K562 (cell line): Measurements from ENCODE around the gene TSPAN3. TPM values are rescaled to one million over a fixed set of nuclear protein-coding genes. Genes with fewer than 3 reads are reported as not detected.

Experiments used
- ATF1 ChIP-seq, 2 experiments: fragments of 450-650 bp in 1 of 2; IDR thresholded peaks; 2 replicates each; pipeline ENCODE4 v1.6.1; 2016; ENCODE audit warnings: missing compliant biosample characterization in 1 of 2, missing genetic modification characterization in 1 of 2
- CBX8 ChIP-seq: fragments of 200-600 bp; sonication (generic); IDR thresholded peaks from 2 replicates; pipeline ENCODE4 v1.6.1; 2012; ENCODE audit warnings: borderline replicate concordance, mixed run types, low read depth, mild to moderate bottlenecking, moderate library complexity, mixed read lengths, low read length, control low read depth, inconsistent platforms; ENCODE audit not compliant: poor library complexity, severe bottlenecking; ENCODE audit errors: extremely low read depth
- EGR1 ChIP-seq: fragments of 450-650 bp; conservative IDR thresholded peaks from 2 replicates; pipeline ENCODE4 v1.6.1; 2017; ENCODE audit warnings: mild to moderate bottlenecking
- MTA3 ChIP-seq: fragments of 450-650 bp; formaldehyde crosslinking; IDR thresholded peaks from 2 replicates; pipeline ENCODE4 v1.6.1; 2017; ENCODE audit warnings: mild to moderate bottlenecking, borderline replicate concordance
- SMC3 ChIP-seq: conservative IDR thresholded peaks from 2 replicates; pipeline ENCODE4 v1.6.1; 2011; ENCODE audit warnings: low read depth, low read length, improper control_type of control experiment; ENCODE audit not compliant: insufficient read depth
- TAF15 ChIP-seq: fragments of 200-400 bp; formaldehyde crosslinking; IDR thresholded peaks from 2 replicates; pipeline ENCODE4 v1.6.1; 2017; ENCODE audit warnings: mild to moderate bottlenecking, low read depth, low read length, moderate library complexity
- ZKSCAN8 ChIP-seq: fragments of 200-800 bp; sonication (Bioruptor generic); IDR thresholded peaks from 2 replicates; pipeline ENCODE4 v1.6.1; 2016; ENCODE audit warnings: missing genetic modification characterization, missing compliant biosample characterization
- ZNF76 ChIP-seq: fragments of 250-450 bp; sonication (Bioruptor Pico); IDR thresholded peaks from 2 replicates; pipeline ENCODE4 v1.4.0; 2020; ENCODE audit warnings: mild to moderate bottlenecking, moderate library complexity, borderline replicate concordance
- ZSCAN29 ChIP-seq: fragments of 450-650 bp; IDR thresholded peaks from 2 replicates; pipeline ENCODE4 v1.6.1; 2017
- polyA plus RNA-seq, 8 experiments: library from polyadenylated mRNA; depleted of rRNA in 4 of 8; stranded (reverse) in 5 of 8; unstranded in 3 of 8; fragments of >200 nt; fragmentation: Nextera tagmentation in 2 of 8; fragmentation: Illumina TruSeq in 1 of 8; extraction: Ambion mirVana in 2 of 8; extraction: Trizol in 1 of 8; gene quantifications; 2 replicates each; pipeline versions ENCODE4 v1.2.1 to v1.2.3, GENCODE V29; 2011 to 2014; ENCODE audit warnings: inconsistent platforms in 1 of 8, missing spikeins in 1 of 8
- total RNA-seq, 7 experiments: library from RNA; depleted of rRNA in 6 of 7; stranded (reverse); fragments of >200 nt in 6 of 7; fragmentation: Illumina TruSeq in 2 of 7; extraction: Trizol in 2 of 7; gene quantifications; 2 replicates each; pipeline versions ENCODE4 v1.2.1 to v1.2.3, GENCODE V29; 2011 to 2021; ENCODE audit warnings: low replicate concordance in 1 of 7
- TF ChIP-seq, protein P1 (sequence below): sonication (generic); formaldehyde crosslinking; IDR thresholded peaks from 2 replicates; pipeline ENCODE4 v1.8.0; 2022; ENCODE audit warnings: missing genetic modification reagents, mild to moderate bottlenecking, borderline replicate concordance
- TF ChIP-seq, protein P2 (sequence below): fragments of 450-650 bp; IDR thresholded peaks from 2 replicates; pipeline ENCODE4 v1.6.1; 2016; ENCODE audit warnings: low read depth
- TF ChIP-seq, protein P3 (sequence below): sonication (generic); formaldehyde crosslinking; IDR thresholded peaks from 2 replicates; pipeline ENCODE4 v1.8.0; 2022; ENCODE audit warnings: missing genetic modification reagents, mild to moderate bottlenecking, moderate library complexity, borderline replicate concordance
- TF ChIP-seq, protein P4 (sequence below): fragments of 450-650 bp; conservative IDR thresholded peaks from 2 replicates; pipeline ENCODE4 v1.6.1; 2016; ENCODE audit warnings: missing genetic modification characterization, low read depth, mild to moderate bottlenecking, control low read depth, missing compliant biosample characterization

Gene TSPAN3
- total and polyA plus RNA-seq, 9 of the 15 experiments (the other 6 are each of a cell fraction or from before 2014, with no cell fraction given), result 14.3 to 144 (median 71.1) TPM

DNA sequence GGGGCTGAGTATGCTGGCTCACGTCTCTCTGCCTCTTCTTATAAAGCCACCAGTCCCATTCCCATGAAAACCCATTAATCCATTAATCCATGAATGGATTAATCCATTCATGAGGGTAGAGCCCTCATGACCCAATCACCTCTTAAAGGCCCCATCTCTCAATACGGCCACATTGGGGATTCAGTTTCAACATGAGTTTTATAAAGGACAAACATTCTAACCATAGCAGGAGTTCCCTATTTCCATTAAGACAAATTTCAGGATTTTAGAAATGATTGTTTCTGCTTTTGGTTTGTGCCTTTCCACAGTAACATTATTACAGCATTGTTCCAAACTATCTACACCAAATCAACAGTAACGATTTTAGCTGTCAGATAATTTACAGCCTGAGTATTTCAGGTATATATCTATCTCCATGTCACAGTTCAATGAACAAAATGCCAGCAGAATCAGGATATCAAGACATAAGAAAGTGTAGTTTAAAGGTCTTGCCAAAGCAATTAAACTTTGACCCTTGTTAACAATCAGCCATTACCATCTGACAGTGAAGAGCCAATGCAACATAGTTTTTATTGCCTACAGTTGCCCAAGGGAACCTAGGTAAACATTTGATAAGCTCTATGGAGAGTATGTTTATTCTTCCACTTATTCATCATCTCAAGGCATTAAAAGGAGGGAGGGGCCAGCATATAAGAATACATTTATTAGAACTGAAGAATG lies 3.8 kb downstream of the TSPAN3 start (continued):
- TF ChIP-seq, protein P1, sequence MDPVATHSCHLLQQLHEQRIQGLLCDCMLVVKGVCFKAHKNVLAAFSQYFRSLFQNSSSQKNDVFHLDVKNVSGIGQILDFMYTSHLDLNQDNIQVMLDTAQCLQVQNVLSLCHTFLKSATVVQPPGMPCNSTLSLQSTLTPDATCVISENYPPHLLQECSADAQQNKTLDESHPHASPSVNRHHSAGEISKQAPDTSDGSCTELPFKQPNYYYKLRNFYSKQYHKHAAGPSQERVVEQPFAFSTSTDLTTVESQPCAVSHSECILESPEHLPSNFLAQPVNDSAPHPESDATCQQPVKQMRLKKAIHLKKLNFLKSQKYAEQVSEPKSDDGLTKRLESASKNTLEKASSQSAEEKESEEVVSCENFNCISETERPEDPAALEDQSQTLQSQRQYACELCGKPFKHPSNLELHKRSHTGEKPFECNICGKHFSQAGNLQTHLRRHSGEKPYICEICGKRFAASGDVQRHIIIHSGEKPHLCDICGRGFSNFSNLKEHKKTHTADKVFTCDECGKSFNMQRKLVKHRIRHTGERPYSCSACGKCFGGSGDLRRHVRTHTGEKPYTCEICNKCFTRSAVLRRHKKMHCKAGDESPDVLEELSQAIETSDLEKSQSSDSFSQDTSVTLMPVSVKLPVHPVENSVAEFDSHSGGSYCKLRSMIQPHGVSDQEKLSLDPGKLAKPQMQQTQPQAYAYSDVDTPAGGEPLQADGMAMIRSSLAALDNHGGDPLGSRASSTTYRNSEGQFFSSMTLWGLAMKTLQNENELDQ (CRISPR knock-in tag), result no peak
- TF ChIP-seq SMC3, result no peak
- no peak for TF ChIP-seq ZNF76
- no peak for TF ChIP-seq CBX8
- TF ChIP-seq ZKSCAN8 (CRISPR knock-in tag), result no peak
- no peak for TF ChIP-seq ATF1 (CRISPR knock-in tag; IDR thresholded peaks at IDR 0.05)
- no peak for TF ChIP-seq ATF1 (tag; IDR thresholded peaks at IDR 0.05)
- TF ChIP-seq EGR1, result no peak
- TF ChIP-seq MTA3, result no peak
- TF ChIP-seq, protein P2, sequence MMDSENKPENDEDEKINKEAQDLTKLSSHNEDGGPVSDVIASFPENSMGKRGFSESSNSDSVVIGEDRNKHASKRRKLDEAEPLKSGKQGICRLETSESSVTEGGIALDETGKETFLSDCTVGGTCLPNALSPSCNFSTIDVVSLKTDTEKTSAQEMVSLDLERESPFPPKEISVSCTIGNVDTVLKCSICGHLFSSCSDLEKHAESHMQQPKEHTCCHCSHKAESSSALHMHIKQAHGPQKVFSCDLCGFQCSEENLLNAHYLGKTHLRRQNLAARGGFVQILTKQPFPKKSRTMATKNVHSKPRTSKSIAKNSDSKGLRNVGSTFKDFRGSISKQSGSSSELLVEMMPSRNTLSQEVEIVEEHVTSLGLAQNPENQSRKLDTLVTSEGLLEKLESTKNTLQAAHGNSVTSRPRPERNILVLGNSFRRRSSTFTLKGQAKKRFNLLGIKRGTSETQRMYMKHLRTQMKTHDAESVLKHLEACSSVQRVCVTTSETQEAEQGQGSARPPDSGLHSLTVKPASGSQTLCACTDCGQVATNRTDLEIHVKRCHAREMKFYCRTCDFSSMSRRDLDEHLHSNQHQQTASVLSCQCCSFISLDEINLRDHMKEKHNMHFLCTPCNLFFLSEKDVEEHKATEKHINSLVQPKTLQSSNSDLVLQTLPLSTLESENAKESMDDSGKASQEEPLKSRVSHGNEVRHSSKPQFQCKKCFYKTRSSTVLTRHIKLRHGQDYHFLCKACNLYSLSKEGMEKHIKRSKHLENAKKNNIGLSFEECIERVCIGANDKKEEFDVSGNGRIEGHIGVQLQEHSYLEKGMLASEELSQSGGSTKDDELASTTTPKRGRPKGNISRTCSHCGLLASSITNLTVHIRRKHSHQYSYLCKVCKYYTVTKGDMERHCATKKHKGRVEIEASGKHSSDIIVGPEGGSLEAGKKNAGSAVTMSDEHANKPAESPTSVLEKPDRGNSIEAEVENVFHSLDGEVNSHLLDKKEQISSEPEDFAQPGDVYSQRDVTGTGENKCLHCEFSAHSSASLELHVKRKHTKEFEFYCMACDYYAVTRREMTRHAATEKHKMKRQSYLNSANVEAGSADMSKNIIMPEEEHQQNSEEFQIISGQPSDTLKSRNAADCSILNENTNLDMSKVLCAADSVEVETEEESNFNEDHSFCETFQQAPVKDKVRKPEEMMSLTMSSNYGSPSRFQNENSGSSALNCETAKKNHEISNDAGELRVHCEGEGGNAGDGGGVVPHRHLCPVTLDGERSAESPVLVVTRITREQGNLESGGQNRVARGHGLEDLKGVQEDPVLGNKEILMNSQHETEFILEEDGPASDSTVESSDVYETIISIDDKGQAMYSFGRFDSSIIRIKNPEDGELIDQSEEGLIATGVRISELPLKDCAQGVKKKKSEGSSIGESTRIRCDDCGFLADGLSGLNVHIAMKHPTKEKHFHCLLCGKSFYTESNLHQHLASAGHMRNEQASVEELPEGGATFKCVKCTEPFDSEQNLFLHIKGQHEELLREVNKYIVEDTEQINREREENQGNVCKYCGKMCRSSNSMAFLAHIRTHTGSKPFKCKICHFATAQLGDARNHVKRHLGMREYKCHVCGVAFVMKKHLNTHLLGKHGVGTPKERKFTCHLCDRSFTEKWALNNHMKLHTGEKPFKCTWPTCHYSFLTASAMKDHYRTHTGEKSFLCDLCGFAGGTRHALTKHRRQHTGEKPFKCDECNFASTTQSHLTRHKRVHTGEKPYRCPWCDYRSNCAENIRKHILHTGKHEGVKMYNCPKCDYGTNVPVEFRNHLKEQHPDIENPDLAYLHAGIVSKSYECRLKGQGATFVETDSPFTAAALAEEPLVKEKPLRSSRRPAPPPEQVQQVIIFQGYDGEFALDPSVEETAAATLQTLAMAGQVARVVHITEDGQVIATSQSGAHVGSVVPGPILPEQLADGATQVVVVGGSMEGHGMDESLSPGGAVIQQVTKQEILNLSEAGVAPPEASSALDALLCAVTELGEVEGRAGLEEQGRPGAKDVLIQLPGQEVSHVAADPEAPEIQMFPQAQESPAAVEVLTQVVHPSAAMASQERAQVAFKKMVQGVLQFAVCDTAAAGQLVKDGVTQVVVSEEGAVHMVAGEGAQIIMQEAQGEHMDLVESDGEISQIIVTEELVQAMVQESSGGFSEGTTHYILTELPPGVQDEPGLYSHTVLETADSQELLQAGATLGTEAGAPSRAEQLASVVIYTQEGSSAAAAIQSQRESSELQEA, result no peak
- TF ChIP-seq, protein P3, sequence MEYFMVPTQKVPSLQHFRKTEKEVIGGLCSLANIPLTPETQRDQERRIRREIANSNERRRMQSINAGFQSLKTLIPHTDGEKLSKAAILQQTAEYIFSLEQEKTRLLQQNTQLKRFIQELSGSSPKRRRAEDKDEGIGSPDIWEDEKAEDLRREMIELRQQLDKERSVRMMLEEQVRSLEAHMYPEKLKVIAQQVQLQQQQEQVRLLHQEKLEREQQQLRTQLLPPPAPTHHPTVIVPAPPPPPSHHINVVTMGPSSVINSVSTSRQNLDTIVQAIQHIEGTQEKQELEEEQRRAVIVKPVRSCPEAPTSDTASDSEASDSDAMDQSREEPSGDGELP (CRISPR knock-in tag), result no peak
- TF ChIP-seq, protein P4, sequence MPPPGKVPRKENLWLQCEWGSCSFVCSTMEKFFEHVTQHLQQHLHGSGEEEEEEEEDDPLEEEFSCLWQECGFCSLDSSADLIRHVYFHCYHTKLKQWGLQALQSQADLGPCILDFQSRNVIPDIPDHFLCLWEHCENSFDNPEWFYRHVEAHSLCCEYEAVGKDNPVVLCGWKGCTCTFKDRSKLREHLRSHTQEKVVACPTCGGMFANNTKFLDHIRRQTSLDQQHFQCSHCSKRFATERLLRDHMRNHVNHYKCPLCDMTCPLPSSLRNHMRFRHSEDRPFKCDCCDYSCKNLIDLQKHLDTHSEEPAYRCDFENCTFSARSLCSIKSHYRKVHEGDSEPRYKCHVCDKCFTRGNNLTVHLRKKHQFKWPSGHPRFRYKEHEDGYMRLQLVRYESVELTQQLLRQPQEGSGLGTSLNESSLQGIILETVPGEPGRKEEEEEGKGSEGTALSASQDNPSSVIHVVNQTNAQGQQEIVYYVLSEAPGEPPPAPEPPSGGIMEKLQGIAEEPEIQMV (tag), result no peak
- no peak for TF ChIP-seq ZSCAN29
- no peak for TF ChIP-seq TAF15
